ENCODE measurements around the gene HOXB1.
"Not testable (repeated sequence)": the region's sequence is repeated elsewhere in the genome, so short reads cannot be mapped to it uniquely, and the experiment has no call there.

HOXB1 gene

DNA sequence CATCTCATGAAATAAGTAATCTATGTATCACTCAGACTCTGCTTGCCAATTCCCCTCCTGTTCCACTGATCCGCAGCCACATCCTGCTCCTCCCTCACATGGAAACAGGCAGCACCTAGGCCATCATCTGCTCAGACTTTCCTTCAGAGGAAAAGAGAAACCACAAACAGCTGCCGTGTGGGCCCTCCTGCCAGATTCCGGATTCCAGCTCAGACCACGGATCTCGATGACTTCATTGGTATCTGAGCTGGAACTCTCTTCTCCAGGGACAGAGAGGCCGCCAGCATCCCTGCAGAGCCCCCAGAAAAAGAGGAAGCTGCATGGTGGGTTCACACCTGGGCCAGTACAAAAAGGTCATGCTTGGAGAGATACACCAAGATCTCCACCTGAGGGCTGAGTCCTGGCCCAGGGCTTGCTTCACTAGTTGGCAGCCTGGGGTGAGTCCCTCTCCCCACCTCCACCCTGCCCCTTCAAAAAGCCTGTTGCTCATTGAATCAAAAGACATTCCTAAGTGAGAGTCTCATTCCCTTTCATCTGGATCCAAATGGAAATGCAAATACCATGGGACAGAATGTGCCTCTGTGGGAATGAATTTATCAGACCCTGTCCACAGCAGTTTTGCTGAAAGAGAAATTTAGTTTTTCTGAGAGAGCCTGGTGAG, 47.2 kb downstream of the HOXB1 start:
- no peaks in the 10 kb centered on the region for H3K9me3 ChIP-seq (ENCODE audit: control insufficient read depth in 1 of 2, low read length in 2 of 2)
- peaks cover 0 to 9% of the 10 kb centered on the region in 2 donors for H3K4me1 ChIP-seq (ENCODE audit: control insufficient read depth in 1 of 2, insufficient read depth in 2 of 2, low read length in 2 of 2)
- no peaks in the 10 kb centered on the region for H3K36me3 ChIP-seq (ENCODE audit: control insufficient read depth in 1 of 2, insufficient read depth in 2 of 2, low read length in 2 of 2)
- peak overlapping the region; percentile 57 for H3K27ac ChIP-seq (ENCODE audit: low read length)
- H3K4me3 ChIP-seq (ENCODE audit: low read depth in 1 of 2, low read length in 2 of 2) = no peak overlapping the region
- no peaks in the 10 kb centered on the region for H3K27me3 ChIP-seq (ENCODE audit: low read depth, low read length)

- H3K27ac ChIP-seq (ENCODE audit: low read length) = peak overlapping the region; percentile 57
- no peaks in the 10 kb centered on the region for H3K36me3 ChIP-seq (ENCODE audit: control insufficient read depth in 1 of 2, insufficient read depth in 2 of 2, low read length in 2 of 2)
- H3K4me3 ChIP-seq (ENCODE audit: low read depth in 1 of 2, low read length in 2 of 2) = no peak overlapping the region
- H3K4me1 ChIP-seq (ENCODE audit: control insufficient read depth in 1 of 2, insufficient read depth in 2 of 2, low read length in 2 of 2) = peaks cover 0 to 9% of the 10 kb centered on the region in 2 donors
- no peaks in the 10 kb centered on the region for H3K9me3 ChIP-seq (ENCODE audit: control insufficient read depth in 1 of 2, low read length in 2 of 2)
- no peaks in the 10 kb centered on the region for H3K27me3 ChIP-seq (ENCODE audit: low read depth, low read length)
Measured at GRCh38 chr17:48483004-48483403, 47.8 kb downstream of the HOXB1 start.

DNA sequence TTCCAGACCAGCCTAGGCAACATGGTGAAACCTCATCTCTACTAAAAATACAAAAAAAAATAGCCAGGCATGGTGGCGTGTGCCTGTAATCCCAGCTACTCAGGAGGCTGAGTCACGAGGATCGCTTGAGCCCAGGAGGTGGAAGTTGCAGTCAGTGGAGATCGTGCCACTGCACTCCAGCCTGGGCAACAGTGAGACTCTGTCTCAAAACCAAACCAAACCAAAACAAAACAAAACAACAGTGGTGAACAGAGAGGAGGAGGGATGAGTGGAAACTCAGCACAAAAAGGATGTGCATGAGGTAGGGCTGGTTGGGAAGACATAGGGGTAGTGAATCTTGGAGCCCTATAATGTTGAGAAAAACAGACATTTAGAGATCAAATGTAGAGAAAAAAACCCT, 48.5 kb downstream of the HOXB1 start:
- not testable (repeated sequence) for H3K4me1 ChIP-seq (ENCODE audit: control insufficient read depth in 1 of 2, insufficient read depth in 2 of 2, low read length in 2 of 2); H3K4me3 ChIP-seq (ENCODE audit: low read depth in 1 of 2, low read length in 2 of 2); H3K27me3 ChIP-seq (ENCODE audit: low read depth, low read length); H3K9me3 ChIP-seq (ENCODE audit: control insufficient read depth in 1 of 2, low read length in 2 of 2); H3K27ac ChIP-seq (ENCODE audit: low read length); H3K36me3 ChIP-seq (ENCODE audit: control insufficient read depth in 1 of 2, insufficient read depth in 2 of 2, low read length in 2 of 2)

DNA sequence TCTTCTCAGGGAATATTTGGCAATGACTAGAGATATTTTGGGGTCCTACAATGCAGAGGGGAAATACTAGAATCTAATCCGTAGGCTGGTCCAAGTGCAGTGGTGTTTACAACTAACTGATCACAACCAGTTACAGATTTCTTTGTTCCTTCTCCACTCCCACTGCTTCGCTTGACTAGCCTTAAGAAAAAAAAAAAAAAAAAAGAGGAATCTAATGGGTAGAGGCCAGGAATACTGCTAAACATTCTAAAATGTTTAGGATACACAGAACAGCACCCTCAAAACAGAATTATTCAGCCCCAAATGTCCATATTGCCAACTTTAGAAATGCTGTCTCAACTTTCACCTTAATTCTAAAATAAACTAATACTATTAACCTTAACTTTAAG, 51.8 kb downstream of the HOXB1 start:
- H3K9me3 ChIP-seq (ENCODE audit: control insufficient read depth in 1 of 2, low read length in 2 of 2) = no peaks in the 10 kb centered on the region
- H3K27ac ChIP-seq (ENCODE audit: low read length) = no peak overlapping the region
- H3K4me3 ChIP-seq (ENCODE audit: low read depth in 1 of 2, low read length in 2 of 2) = no peak overlapping the region
- peaks cover 0 to 5% of the 10 kb centered on the region in 2 donors for H3K4me1 ChIP-seq (ENCODE audit: control insufficient read depth in 1 of 2, insufficient read depth in 2 of 2, low read length in 2 of 2)
- H3K36me3 ChIP-seq (ENCODE audit: control insufficient read depth in 1 of 2, insufficient read depth in 2 of 2, low read length in 2 of 2) = no peaks in the 10 kb centered on the region
- H3K27me3 ChIP-seq (ENCODE audit: low read depth, low read length) = no peaks in the 10 kb centered on the region
